Endodermal cell (in vitro differentiated cells): Measurements from ENCODE around the gene RAB7A. TPM values are rescaled to one million over a fixed set of nuclear protein-coding genes. Genes with fewer than 3 reads are reported as not detected.

ENCODE experiments used
- DNase-seq: peaks from one replicate; pipeline ENCODE4 v3.0.0-alpha.2; 2017
- H3K27ac ChIP-seq: 2 replicates; pipeline ENCODE4 v1.5.1; 2013; ENCODE audit warnings: mild to moderate bottlenecking, low read depth, low read length, moderate library complexity
- H3K27me3 ChIP-seq: 2 replicates; pipeline ENCODE4 v1.6.1; 2013; ENCODE audit warnings: mild to moderate bottlenecking, low read length, moderate library complexity; ENCODE audit not compliant: insufficient read depth, control insufficient read depth, poor library complexity, severe bottlenecking
- H3K36me3 ChIP-seq: 2 replicates; pipeline ENCODE4 v1.7.0; 2013; ENCODE audit warnings: mild to moderate bottlenecking, low read length, moderate library complexity; ENCODE audit not compliant: control insufficient read depth, insufficient read depth
- H3K4me1 ChIP-seq: one replicate; pipeline ENCODE4 v1.7.0; 2013; ENCODE audit warnings: low read length; ENCODE audit not compliant: control insufficient read depth, insufficient read depth
- H3K4me3 ChIP-seq: 2 replicates; pipeline ENCODE4 v1.5.1; 2013; ENCODE audit warnings: mild to moderate bottlenecking, low read length, moderate library complexity
- H3K9ac ChIP-seq: 2 replicates; pipeline ENCODE4 v1.6.1; 2013; ENCODE audit warnings: mild to moderate bottlenecking, low read length, moderate library complexity; ENCODE audit not compliant: poor library complexity, severe bottlenecking; ENCODE audit errors: extremely low read depth
- H3K9me3 ChIP-seq: 2 replicates; pipeline ENCODE4 v1.6.1; 2013; ENCODE audit warnings: mild to moderate bottlenecking, low read length, moderate library complexity; ENCODE audit not compliant: control insufficient read depth
- H3K27ac Mint-ChIP-seq: 2 replicates; pipeline ENCODE4 v1.8.0; 2020; ENCODE audit warnings: mixed read lengths
- H3K27me3 Mint-ChIP-seq: 2 replicates; pipeline ENCODE4 v1.8.0; 2021; ENCODE audit warnings: mild to moderate bottlenecking, mixed read lengths; ENCODE audit not compliant: insufficient read depth
- H3K36me3 Mint-ChIP-seq: 2 replicates; pipeline ENCODE4 v1.8.0; 2020; ENCODE audit warnings: low read depth, mixed read lengths
- H3K4me1 Mint-ChIP-seq: 2 replicates; pipeline ENCODE4 v1.8.0; 2020; ENCODE audit warnings: mixed read lengths
- H3K4me3 Mint-ChIP-seq: 2 replicates; pipeline ENCODE4 v1.8.0; 2020; ENCODE audit warnings: mild to moderate bottlenecking, moderate library complexity, mixed read lengths
- H3K9me3 Mint-ChIP-seq: 2 replicates; pipeline ENCODE4 v1.8.0; 2020; ENCODE audit warnings: mild to moderate bottlenecking, mixed read lengths
- WGBS, 2 experiments: methylation state at CpG; one replicate each; pipeline versions ENCODE4 v1.1.5 to v1.1.7; 2013; ENCODE audit warnings: missing lambda C conversion rate in 2 of 2, mixed read lengths in 1 of 2; ENCODE audit not compliant: insufficient coverage in 1 of 2, insufficient read length in 1 of 2; 5-methylcytosine and 5-hydroxymethylcytosine counted together
- total RNA-seq, 2 donors: library from RNA; stranded (reverse); fragmentation: NEBNext Ultra II Directional in 1 of 2; extraction: Animal tissue kit (Norgen Biotek cat#: 25700) in 1 of 2; gene quantifications; 2 replicates in 1 of 2; 3 replicates in 1 of 2; pipeline ENCODE4 v1.2.1, GENCODE V29; 2021
- TF ChIP-seq, protein P1 (sequence below): fragments of 200-600 bp; sonication (generic); conservative IDR thresholded peaks from 2 replicates; pipeline ENCODE4 v1.5.0; 2021; ENCODE audit warnings: antibody characterized with exemption, mild to moderate bottlenecking

Gene RAB7A
- total RNA-seq, 2 donors from 2014 or later, result 166 to 194 TPM

DNA sequence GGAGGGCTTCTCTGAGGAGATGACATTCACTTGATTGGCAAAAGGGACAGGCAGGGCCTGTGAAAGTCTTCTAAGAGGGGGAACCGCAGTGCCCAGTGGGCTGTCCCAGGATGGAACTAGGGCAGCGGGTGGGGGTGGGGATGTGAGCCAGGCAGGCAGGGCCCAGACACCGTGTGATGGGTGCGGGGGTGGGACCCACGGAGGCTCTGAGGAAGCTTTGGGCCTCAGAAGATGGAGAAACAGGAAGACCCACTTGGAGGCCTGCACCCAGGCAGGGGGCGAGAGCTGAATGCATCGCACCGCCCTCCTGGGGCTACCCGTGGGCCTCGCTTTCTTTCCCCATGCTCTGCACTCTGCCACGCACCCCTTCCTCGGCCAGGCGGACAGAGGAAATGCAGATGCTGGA lies 120.5 kb downstream of the RAB7A start:
- H3K27ac Mint-ChIP-seq, result no peak overlapping the region
- peaks cover 8% of the 10 kb centered on the region for H3K4me1 ChIP-seq
- no peak for DNase-seq
- peaks cover 6% of the 10 kb centered on the region for H3K9me3 ChIP-seq
- H3K4me1 Mint-ChIP-seq, result peaks cover 21% of the 10 kb centered on the region
- H3K9me3 Mint-ChIP-seq, result peaks cover 5% of the 10 kb centered on the region
- H3K36me3 ChIP-seq, result peaks cover 10% of the 10 kb centered on the region
- no peak overlapping the region for H3K27ac ChIP-seq
- no peak overlapping the region for H3K4me3 Mint-ChIP-seq
- WGBS, 2 experiments, result 86 to 87% methylated on average over 10 to 13 of the region's 13 CpGs
- peaks cover 2% of the 10 kb centered on the region for H3K27me3 Mint-ChIP-seq
- peaks cover 2% of the 10 kb centered on the region for H3K36me3 Mint-ChIP-seq
- TF ChIP-seq, protein P1, sequence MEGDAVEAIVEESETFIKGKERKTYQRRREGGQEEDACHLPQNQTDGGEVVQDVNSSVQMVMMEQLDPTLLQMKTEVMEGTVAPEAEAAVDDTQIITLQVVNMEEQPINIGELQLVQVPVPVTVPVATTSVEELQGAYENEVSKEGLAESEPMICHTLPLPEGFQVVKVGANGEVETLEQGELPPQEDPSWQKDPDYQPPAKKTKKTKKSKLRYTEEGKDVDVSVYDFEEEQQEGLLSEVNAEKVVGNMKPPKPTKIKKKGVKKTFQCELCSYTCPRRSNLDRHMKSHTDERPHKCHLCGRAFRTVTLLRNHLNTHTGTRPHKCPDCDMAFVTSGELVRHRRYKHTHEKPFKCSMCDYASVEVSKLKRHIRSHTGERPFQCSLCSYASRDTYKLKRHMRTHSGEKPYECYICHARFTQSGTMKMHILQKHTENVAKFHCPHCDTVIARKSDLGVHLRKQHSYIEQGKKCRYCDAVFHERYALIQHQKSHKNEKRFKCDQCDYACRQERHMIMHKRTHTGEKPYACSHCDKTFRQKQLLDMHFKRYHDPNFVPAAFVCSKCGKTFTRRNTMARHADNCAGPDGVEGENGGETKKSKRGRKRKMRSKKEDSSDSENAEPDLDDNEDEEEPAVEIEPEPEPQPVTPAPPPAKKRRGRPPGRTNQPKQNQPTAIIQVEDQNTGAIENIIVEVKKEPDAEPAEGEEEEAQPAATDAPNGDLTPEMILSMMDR, result no peak
- no peaks in the 10 kb centered on the region for H3K27me3 ChIP-seq
- no peak overlapping the region for H3K9ac ChIP-seq
- no peak overlapping the region for H3K4me3 ChIP-seq

DNA sequence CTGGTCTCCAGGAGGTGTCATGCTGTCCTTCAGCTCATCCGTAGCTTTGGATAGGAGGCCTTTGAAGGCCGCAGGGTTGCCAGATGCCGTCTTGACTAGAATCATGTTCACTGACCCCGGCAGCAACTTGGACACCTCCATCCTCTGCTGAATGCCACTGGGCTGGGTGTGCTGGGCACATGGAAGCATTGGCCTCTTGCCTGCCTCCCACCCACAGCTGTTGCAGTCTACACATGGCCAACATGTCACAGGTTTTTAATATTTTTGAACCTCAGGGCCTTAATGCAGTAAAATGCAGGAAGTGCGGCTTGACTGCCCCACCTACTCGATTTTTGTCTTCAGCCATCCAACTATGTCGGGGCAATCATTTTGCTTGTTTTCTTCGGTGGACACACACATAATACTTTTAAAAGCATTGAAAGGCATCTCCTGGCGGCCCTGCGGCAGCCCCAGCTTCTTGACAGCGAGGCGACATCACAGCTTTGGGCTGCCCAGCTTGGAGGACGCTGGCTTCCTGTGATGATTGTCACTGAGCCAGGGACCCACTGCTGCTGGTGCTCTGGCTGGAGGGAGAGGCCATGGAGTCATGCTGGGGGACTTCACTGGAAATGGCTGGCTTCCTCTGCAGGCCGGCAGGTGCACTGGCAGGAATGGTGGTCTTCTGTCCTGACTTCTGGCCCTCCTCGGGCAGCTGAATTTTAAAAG lies 121.8 kb downstream of the RAB7A start:
- no peak overlapping the region for H3K4me3 ChIP-seq
- DNase-seq, result no peak
- Mint-ChIP-seq H3K4me1 (peaks cover 21% of the 10 kb centered on the region), H3K27me3 (peaks cover 2% of the 10 kb centered on the region), H3K36me3 (no peaks in the 10 kb centered on the region), H3K27ac (no peak overlapping the region), H3K4me3 (no peak overlapping the region), H3K9me3 (peaks cover 6% of the 10 kb centered on the region)
- peaks cover 8% of the 10 kb centered on the region for H3K4me1 ChIP-seq
- WGBS, 2 experiments, result 94 to 98% methylated on average over 5 to 15 of the region's 15 CpGs
- no peaks in the 10 kb centered on the region for H3K27me3 ChIP-seq
- H3K9ac ChIP-seq, result no peak overlapping the region
- peaks cover 3% of the 10 kb centered on the region for H3K36me3 ChIP-seq
- TF ChIP-seq, protein P1, result no peak
- no peaks in the 10 kb centered on the region for H3K9me3 ChIP-seq
- no peak overlapping the region for H3K27ac ChIP-seq

DNA sequence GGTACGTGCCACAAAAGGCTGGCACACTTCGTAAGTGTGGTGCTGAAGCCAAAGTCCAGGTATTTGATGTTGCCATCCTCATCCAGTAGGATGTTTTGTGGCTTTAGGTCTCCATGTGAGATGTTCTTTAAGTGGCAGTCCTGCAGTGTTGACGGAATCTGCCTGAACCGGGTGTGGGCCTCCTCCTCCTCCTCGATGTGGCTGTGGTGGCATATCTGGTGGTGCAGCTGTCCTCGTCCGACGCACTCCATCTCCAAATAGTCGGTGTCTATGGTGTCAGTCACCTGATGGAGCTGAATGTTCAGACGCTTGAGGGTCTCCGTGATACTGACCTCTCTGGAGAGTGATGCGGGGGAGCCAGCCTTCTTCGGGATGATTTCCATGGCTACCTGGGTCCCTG lies 123.0 kb downstream of the RAB7A start:
- H3K27ac ChIP-seq, result no peak overlapping the region
- WGBS, 2 experiments, result 95 to 99% methylated on average over 12 to 13 of the region's 13 CpGs
- peaks cover 8% of the 10 kb centered on the region for H3K4me1 ChIP-seq
- Mint-ChIP-seq H3K36me3 (peaks cover 2% of the 10 kb centered on the region), H3K4me3 (no peak overlapping the region), H3K9me3 (peaks cover 12% of the 10 kb centered on the region), H3K27me3 (no peaks in the 10 kb centered on the region), H3K4me1 (peaks cover 21% of the 10 kb centered on the region), H3K27ac (no peak overlapping the region)
- peaks cover 8% of the 10 kb centered on the region for H3K9me3 ChIP-seq
- H3K36me3 ChIP-seq, result peaks cover 6% of the 10 kb centered on the region
- no peaks in the 10 kb centered on the region for H3K27me3 ChIP-seq
- no peak overlapping the region for H3K9ac ChIP-seq
- no peak for DNase-seq
- TF ChIP-seq, protein P1, result no peak
- H3K4me3 ChIP-seq, result no peak overlapping the region
